ENCODE measurements around the gene ACTR3C. TPM values are rescaled to one million over a fixed set of nuclear protein-coding genes. Genes with fewer than 3 reads are reported as not detected.

The ACTR3C gene
- total RNA-seq, 1 donor = 9.3 TPM

DNA sequence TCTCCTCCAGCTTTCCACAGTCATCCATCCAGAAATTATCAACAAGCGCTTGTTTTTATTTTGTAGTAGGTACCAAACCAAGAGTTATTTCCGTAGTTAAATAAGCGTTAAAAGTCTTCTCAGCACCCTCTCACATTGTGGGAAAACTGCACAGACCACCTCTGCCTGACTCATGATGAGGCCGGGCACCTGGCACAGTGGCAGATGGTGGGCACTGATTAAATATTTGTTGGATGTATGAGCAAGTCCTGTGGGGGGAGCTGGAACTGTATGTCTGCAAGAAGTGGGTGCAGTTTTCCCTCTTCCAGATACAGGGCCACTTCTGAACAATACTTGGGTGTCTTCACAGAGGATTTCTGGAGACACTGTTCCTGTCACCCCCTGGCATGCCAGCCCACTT, 40.0 kb upstream of the ACTR3C start:
- Histone ChIP-seq H3K9me3 (ENCODE audit: low read depth, low read length) (no peaks in the 10 kb centered on the region), H3K4me1 (ENCODE audit: insufficient read depth, low read length) (peaks cover 52% of the 10 kb centered on the region), H3K4me3 (ENCODE audit: low read length) (no peak overlapping the region), H3K27me3 (ENCODE audit: insufficient read depth, low read length) (no peaks in the 10 kb centered on the region)

DNA sequence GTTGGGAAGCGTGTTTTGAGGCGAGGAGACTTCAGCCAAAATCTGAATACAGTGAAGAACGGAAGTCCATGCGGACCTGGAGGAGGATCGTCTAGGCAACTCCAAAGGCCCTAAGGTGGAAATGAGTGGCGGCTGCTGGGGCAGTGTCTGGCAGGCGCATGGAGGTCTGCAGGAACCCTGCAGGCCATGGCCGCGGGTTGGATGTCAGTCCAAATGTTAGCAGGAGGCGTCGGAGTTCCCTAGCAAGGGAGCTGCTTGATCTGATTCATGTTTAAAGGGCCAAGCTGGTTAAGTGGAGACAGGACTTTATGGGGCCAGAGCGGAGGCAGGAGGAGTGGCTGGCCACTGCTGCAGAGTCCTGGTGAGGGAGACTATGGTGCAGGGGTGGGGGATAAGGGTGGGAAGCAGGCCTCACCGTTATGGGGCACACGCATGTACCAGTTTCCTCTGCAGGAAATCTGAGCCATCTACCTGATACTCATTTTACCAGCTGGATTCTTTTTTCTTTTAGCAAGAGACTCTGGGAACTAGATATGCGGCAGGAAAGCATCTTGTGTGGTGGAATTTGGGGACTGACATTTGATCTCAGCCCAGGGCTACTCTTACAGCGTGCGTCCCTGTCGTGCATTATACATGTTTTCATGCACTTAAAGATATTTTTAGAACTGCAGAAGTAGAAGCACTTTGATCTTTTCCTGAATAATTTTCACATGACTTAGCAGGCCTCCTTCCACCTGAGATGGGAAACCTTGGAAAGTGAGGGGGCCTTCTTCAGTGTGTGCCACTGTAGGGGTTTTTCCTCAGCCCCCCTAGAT, 38.7 kb upstream of the ACTR3C start:
- Histone ChIP-seq H3K27me3 (ENCODE audit: insufficient read depth, low read length) (no peaks in the 10 kb centered on the region), H3K9me3 (ENCODE audit: low read depth, low read length) (no peaks in the 10 kb centered on the region), H3K4me1 (ENCODE audit: insufficient read depth, low read length) (peaks cover 52% of the 10 kb centered on the region), H3K4me3 (ENCODE audit: low read length) (no peak overlapping the region)

DNA sequence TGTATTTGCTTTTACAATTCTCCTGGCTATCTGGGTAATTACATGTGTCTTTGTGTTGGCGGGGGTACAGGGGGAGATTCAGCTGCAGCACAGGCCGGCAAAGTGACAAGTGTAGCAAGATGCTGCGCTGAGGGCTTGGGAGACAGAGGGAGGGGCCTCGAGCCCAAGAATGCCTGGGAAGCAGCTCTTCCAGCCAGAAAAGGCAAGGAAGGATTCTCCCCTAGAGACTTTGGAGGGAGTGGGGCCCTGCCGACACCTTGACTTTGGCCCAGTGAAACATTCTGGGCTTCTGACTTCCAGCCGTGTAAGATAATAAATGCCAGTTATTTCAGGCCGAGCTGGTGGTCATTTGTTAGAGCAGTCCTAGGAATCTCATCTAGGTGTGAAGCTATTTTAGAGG, 38.1 kb upstream of the ACTR3C start:
- peaks cover 49% of the 10 kb centered on the region for H3K4me1 ChIP-seq (ENCODE audit: insufficient read depth, low read length)
- H3K4me3 ChIP-seq (ENCODE audit: low read length) = no peak overlapping the region
- no peaks in the 10 kb centered on the region for H3K9me3 ChIP-seq (ENCODE audit: low read depth, low read length)
- H3K27me3 ChIP-seq (ENCODE audit: insufficient read depth, low read length) = no peaks in the 10 kb centered on the region

DNA sequence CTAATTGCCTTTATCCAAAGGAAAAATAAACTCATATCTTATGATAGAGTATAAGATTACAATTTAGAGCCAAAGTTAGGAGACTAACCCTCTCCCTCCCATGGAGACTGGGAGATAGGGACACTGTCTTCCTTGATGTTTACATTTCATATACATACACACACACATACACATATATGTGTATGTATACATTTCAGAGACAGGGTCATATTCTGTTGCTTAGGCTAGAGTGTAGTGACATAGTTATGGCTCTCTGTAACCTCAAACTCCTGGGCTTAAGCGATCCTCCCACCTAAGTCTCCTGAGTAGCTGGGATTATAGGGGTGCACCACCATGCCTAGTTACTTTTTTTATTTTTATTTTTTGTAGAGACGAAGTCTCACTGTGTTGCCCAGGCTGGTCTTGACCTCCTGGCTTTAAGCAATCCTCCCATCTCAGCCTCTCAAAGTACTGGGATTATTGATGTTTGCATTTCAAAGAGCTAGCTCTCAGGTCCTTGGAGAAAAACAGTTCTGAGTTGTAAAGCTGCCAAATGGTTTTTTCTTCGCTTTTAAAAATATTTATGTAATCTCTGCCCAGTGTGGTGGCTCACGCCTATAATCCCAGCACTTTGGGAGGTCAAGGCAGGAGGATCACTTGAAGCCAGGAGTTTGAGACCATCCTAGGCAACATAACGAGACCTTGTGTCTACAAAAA, 37.2 kb upstream of the ACTR3C start:
- Histone ChIP-seq H3K27me3 (ENCODE audit: insufficient read depth, low read length) (no peaks in the 10 kb centered on the region), H3K4me1 (ENCODE audit: insufficient read depth, low read length) (peaks cover 41% of the 10 kb centered on the region), H3K9me3 (ENCODE audit: low read depth, low read length) (no peaks in the 10 kb centered on the region), H3K4me3 (ENCODE audit: low read length) (no peak overlapping the region)

DNA sequence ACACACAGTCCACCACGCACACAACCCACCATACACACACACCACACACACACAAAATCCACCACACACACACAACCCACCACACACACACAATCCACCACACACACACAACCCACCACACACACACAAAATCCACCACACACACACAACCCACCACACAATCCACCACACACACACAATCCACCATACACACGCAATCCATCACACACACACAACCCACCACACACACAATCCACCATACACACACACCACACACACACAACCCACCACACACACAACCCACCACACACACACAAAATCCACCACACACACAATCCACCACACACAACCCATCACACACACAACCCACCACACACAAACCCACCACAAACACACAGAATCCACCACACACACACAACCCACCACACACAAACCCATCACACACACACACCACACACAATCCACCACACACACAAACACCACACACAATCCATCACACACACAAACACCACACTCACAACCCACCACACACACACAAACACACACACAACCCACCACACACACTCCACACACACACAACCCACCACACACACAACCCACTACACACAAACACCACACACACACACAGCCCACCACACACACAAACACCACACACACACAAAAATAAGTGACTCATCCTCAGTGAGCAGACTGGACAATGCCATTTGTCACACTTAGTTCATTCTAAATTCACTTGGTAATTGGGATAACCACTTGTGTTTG, 36.4 kb upstream of the ACTR3C start:
- Histone ChIP-seq H3K27me3 (ENCODE audit: insufficient read depth, low read length) (no peaks in the 10 kb centered on the region), H3K9me3 (ENCODE audit: low read depth, low read length) (no peaks in the 10 kb centered on the region), H3K4me1 (ENCODE audit: insufficient read depth, low read length) (peaks cover 34% of the 10 kb centered on the region)

DNA sequence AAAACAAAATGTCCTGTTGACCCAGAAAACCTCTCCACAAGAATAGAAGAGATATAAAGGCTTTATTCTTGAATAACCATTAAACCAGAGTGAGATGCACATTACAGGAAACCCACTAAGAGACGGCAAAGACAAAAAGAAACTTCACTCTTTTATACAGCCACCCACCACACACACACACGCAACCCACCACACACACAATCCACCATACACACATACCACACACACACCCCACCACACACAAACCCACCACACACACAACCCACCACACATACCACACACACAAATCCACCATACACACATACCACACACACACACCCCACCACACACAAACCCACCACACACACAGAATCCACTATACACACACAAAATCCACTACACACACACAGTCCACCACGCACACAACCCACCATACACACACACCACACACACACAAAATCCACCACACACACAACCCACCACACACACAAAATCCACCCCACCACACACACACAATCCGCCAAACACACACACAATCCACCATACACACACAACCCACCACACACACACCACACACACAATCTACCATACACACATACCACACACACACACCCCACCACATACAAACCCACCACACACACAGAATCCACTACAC, 35.8 kb upstream of the ACTR3C start:
- Histone ChIP-seq H3K4me3 (ENCODE audit: low read length) (no peak overlapping the region), H3K9me3 (ENCODE audit: low read depth, low read length) (no peaks in the 10 kb centered on the region), H3K27me3 (ENCODE audit: insufficient read depth, low read length) (no peaks in the 10 kb centered on the region), H3K4me1 (ENCODE audit: insufficient read depth, low read length) (peaks cover 29% of the 10 kb centered on the region)

More for the DNA sequence above, 36.4 kb upstream of the ACTR3C start:
- H3K4me3 ChIP-seq (ENCODE audit: low read length) = no peak overlapping the region

DNA sequence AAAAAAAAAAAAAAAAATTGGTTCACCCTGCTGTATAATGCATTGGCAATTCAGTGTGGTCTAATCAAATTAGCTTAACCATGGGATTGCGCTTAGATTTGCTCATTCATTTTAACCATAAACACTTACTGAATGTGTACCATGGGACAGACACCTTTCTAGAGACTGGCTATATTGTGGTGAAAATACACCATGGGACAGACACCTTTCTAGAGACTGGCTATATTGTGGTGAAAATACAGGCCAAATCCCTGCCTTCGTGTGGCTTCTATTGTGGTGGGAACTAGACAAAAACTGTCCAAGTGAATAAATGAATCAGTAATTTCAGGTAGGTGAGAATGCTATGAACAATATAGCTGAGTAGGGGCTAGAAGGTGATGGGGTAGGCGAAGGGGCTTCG, 35.1 kb upstream of the ACTR3C start:
- Histone ChIP-seq H3K4me3 (ENCODE audit: low read length) (no peak overlapping the region), H3K4me1 (ENCODE audit: insufficient read depth, low read length) (peaks cover 23% of the 10 kb centered on the region), H3K9me3 (ENCODE audit: low read depth, low read length) (no peaks in the 10 kb centered on the region), H3K27me3 (ENCODE audit: insufficient read depth, low read length) (no peaks in the 10 kb centered on the region)

DNA sequence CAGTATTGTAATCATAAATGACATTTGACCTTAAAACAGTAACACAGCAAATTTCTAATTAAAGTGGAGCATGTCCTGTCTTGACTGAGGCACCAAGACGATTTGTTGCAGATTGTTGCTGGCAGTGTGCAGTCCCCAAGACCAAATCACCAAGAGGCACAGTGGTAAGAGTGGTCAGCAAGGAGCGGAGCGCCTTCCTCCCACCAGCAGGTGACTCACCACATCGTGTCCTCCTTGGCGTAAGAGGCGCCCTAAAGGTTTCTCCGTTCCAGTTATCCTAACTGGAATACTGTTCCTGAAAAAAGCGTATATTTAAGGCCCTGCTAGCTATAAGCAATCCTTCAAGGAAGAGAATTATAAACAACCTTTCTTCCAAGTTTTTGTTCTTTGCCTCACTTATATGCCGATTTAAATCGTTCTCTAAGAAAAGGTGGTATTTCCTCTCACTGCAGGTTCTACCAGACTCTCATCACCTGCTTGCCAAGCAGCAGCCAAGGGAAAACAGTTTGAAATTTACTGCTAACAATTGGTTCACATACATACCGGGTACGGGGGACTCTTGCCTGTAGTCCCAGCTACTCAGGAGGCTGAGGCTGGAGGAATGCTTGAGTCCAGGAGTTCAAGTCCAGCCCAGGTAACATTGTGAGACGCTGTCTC, 34.6 kb upstream of the ACTR3C start:
- peaks cover 20% of the 10 kb centered on the region for H3K4me1 ChIP-seq (ENCODE audit: insufficient read depth, low read length)
- no peak overlapping the region for H3K4me3 ChIP-seq (ENCODE audit: low read length)
- no peaks in the 10 kb centered on the region for H3K9me3 ChIP-seq (ENCODE audit: low read depth, low read length)
- H3K27me3 ChIP-seq (ENCODE audit: insufficient read depth, low read length) = no peaks in the 10 kb centered on the region

DNA sequence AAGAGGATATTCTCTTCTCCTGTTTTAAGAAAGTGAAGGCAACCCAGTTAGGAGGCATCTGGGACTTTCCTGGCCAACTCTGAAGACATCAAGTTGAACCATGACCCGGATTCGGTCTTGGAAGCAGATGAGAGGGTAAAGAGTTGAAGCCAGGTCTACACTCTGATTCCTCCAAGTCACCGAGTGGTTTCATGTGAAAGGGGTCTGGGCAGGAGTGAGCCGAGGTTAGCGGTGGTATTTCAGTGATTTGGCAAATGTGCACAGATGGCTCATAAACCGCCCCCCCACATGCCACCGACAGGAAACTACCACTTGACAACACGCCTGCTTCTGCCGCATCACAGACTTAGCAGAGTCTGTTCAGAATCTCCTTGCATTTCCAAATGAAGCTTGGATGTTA, 33.9 kb upstream of the ACTR3C start:
- no peaks in the 10 kb centered on the region for H3K9me3 ChIP-seq (ENCODE audit: low read depth, low read length)
- no peaks in the 10 kb centered on the region for H3K27me3 ChIP-seq (ENCODE audit: insufficient read depth, low read length)
- peaks cover 20% of the 10 kb centered on the region for H3K4me1 ChIP-seq (ENCODE audit: insufficient read depth, low read length)
- H3K4me3 ChIP-seq (ENCODE audit: low read length) = no peak overlapping the region

DNA sequence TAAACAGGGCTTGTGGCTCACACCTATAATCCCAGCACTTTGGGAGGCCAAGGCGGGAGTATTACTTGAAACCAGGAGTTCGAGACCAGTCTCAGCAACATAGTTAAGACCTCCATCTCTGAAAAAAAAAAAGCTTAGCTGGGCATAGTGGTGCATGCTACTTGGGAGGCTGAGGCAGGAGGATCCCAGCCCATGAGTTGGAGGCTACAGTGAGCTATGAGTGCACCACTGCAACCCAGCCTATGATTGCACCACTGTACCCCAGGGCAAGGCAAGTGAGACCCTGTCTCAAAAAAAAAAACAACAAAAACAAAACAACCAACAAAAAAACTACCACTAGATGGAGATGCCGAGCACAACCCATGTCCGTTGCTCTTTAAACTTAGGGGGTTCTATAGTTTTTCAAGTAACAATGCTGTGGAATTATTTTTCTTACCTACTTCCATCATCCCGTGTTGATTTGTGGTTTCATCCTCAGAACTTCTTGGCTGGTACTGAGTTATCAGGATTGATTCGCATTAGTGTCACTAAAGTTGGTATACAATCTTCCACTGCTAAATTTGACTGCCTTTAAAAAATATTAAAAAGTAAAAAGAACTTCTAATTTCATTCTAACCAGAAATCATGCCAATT, 33.0 kb upstream of the ACTR3C start:
- H3K27me3 ChIP-seq (ENCODE audit: insufficient read depth, low read length) = no peaks in the 10 kb centered on the region
- no peaks in the 10 kb centered on the region for H3K9me3 ChIP-seq (ENCODE audit: low read depth, low read length)
- no peak overlapping the region for H3K4me3 ChIP-seq (ENCODE audit: low read length)
- H3K4me1 ChIP-seq (ENCODE audit: insufficient read depth, low read length) = peaks cover 20% of the 10 kb centered on the region

DNA sequence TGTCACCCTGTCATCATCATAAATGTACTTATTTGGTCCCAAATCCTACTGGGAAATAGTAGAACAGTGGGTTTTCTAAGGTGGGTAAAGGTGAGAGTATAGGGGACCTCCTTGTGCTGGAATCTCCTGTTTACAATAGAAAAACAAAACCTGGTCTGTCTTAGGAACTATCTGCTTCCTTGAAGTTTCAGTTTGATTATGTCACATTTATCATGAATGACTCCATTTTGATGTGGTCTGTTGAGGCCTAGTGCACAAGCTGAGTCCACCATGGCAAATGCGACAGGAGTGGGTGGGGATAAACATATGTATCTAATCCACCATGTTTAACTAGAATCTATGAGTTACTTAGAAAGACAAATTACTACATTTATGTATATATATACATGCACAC, 32.3 kb upstream of the ACTR3C start:
- Histone ChIP-seq H3K9me3 (ENCODE audit: low read depth, low read length) (no peaks in the 10 kb centered on the region), H3K27me3 (ENCODE audit: insufficient read depth, low read length) (no peaks in the 10 kb centered on the region), H3K4me1 (ENCODE audit: insufficient read depth, low read length) (peaks cover 20% of the 10 kb centered on the region), H3K4me3 (ENCODE audit: low read length) (no peak overlapping the region)

DNA sequence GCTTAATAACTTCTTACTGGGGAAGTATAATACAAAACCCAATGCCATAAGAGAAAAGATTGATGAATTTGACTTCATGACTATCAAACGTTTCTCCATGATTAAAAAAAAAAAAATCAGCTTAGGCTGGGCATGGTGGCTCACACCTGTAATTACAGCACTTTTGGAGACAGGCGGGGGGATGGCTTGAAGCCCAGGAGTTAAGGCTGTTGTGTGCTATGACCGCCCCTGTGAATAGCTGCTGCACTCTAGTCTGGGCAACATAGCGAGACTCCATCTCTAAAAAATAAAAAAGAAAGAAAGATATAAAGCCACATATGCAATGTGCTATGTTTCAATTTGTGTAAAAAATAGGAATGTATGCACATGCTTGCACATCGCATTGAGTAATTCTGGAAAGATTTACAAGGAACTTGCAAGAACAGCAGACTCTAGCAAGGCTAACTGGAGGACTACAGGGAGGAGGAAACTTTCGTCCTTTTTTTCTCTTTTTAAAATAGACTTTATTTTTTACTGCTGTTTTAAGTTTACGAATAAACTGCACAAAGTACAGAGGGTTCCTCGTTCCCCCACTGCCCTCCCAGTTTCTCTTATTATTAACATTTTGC, 28.3 kb upstream of the ACTR3C start:
- Histone ChIP-seq H3K27me3 (ENCODE audit: insufficient read depth, low read length) (no peaks in the 10 kb centered on the region), H3K4me1 (ENCODE audit: insufficient read depth, low read length) (peaks cover 4% of the 10 kb centered on the region), H3K4me3 (ENCODE audit: low read length) (no peak overlapping the region), H3K9me3 (ENCODE audit: low read depth, low read length) (no peaks in the 10 kb centered on the region)

DNA sequence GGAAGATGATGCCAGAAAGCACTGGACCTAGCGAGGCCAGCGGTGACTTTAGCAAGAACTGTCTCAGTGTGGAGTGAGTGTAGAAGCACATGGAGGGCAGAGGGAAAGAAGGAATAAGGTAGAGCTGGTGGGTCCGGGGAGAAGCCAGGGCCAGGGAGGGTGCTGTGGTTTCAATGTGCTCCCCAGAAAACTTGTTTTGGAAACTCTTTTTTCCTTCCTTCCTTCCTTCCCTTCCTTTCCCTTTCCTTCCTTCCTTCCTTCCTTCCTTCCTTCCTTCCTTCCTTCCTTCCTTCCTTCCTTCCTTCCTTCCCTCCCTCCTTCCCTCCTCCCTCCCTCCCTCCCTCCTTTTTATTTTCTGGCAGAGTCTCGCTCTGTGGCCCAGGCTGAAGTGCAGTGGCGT, 23.6 kb upstream of the ACTR3C start:
- Histone ChIP-seq H3K4me3 (ENCODE audit: low read length) (no peak overlapping the region), H3K9me3 (ENCODE audit: low read depth, low read length) (peaks cover 6% of the 10 kb centered on the region), H3K4me1 (ENCODE audit: insufficient read depth, low read length) (no peaks in the 10 kb centered on the region), H3K27me3 (ENCODE audit: insufficient read depth, low read length) (peaks cover 20% of the 10 kb centered on the region)

DNA sequence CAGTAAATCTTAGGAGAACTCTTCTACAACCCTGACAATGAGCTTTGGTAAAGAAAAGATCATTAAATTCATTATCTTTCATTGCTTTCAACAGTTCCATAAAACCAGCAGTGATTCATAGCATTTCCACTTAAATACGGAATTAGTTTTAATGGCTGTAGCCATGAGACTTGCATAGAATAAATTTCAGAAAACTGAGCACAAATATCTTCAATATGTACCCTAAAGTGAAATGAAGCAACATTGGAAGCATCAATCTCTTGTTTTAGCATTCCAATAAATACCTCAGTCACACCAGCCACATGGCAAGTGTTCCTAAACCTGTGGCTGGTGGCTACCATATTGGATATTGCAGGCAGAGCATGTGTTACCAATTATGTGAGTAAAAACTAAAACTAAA, 21.7 kb upstream of the ACTR3C start:
- peaks cover 32% of the 10 kb centered on the region for H3K27me3 ChIP-seq (ENCODE audit: insufficient read depth, low read length)
- peaks cover 6% of the 10 kb centered on the region for H3K9me3 ChIP-seq (ENCODE audit: low read depth, low read length)
- H3K4me3 ChIP-seq (ENCODE audit: low read length) = no peak overlapping the region
- H3K4me1 ChIP-seq (ENCODE audit: insufficient read depth, low read length) = no peaks in the 10 kb centered on the region

Measured in mononuclear cell (primary cell).